Liver (tissue), 3 donors: ENCODE results near the gene PCDHB6.
"Not testable (repeated sequence)": the region's sequence is repeated elsewhere in the genome, so short reads cannot be mapped to it uniquely, and the experiment has no call there.

Experiments
- ATF3 ChIP-seq: IDR thresholded peaks from 2 replicates; pipeline ENCODE4 v1.6.1; 2016; ENCODE audit warnings: antibody characterized with exemption
- CTCF ChIP-seq: fragments of 150-350 bp; IDR thresholded peaks from 2 replicates; pipeline ENCODE4 v1.5.1; 2017; ENCODE audit warnings: improper control_type of control experiment, low read depth, low read length; ENCODE audit not compliant: missing input control
- GABPA ChIP-seq, 2 donors: IDR thresholded peaks in 1 of 2; conservative IDR thresholded peaks in 1 of 2; 2 replicates each; pipeline ENCODE4 v1.6.1; 2016; ENCODE audit warnings: antibody characterized with exemption in 2 of 2, mild to moderate bottlenecking in 1 of 2, moderate library complexity in 1 of 2
- RAD21 ChIP-seq, 2 donors: IDR thresholded peaks; 2 replicates each; pipeline ENCODE4 v1.6.1; 2016; ENCODE audit warnings: antibody characterized with exemption in 2 of 2, mild to moderate bottlenecking in 2 of 2
- RXRA ChIP-seq, 2 donors: IDR thresholded peaks; 2 replicates each; pipeline ENCODE4 v1.6.1; 2017 to 2018; ENCODE audit warnings: antibody characterized with exemption in 2 of 2, mild to moderate bottlenecking in 1 of 2
- TAF1 ChIP-seq: conservative IDR thresholded peaks from 2 replicates; pipeline ENCODE4 v1.6.1; 2016; ENCODE audit warnings: antibody characterized with exemption, mild to moderate bottlenecking
- YY1 ChIP-seq: IDR thresholded peaks from 2 replicates; pipeline ENCODE4 v1.6.1; 2016; ENCODE audit warnings: antibody characterized with exemption, mild to moderate bottlenecking
- donor health status: healthy.
- donor health status: healthy.

GRCh38 chr5:141123396-141124135 is 26.3 kb upstream of the PCDHB6 start:
- not testable (repeated sequence) for TF ChIP-seq CTCF; ATF3; RAD21 (IDR thresholded peaks at IDR 0.05); GABPA (IDR thresholded peaks at IDR 0.05 in 1 of 2, conservative IDR thresholded peaks at IDR 0.05 in 1 of 2); YY1; TAF1; RXRA (IDR thresholded peaks at IDR 0.05)
